Body of pancreas (tissue), 4 donors: Measurements from ENCODE around the gene PKMYT1. TPM values are rescaled to one million over a fixed set of nuclear protein-coding genes. Genes with fewer than 3 reads are reported as not detected.

ENCODE experiments used
- ATAC-seq: fragments of 150-250 bp; one replicate; pipeline ENCODE4 v1.9.1; 2016
- DNase-seq, 4 donors: peaks; one replicate each; pipeline ENCODE4 v3.0.0-alpha.2; 2019
- H3K27ac ChIP-seq, 4 donors: fragments of 200-600 bp; sonication (generic); 1 replicate in 3 of 4; 2 replicates in 1 of 4; pipeline versions ENCODE4 v1.5.1 to v1.6.1; 2016 to 2019; ENCODE audit warnings: mild to moderate bottlenecking in 1 of 4, mixed read lengths in 1 of 4, moderate library complexity in 1 of 4
- H3K27me3 ChIP-seq, 2 donors: fragments of 200-600 bp; sonication (generic); one replicate each; pipeline ENCODE4 v1.6.0; 2016; ENCODE audit warnings: mild to moderate bottlenecking in 1 of 2
- H3K36me3 ChIP-seq, 2 donors: fragments of 200-600 bp; sonication (generic); replicated peaks in 1 of 2; 2 replicates each; pipeline ENCODE4 v1.5.1; 2016; ENCODE audit warnings: low read depth in 2 of 2; ENCODE audit not compliant: insufficient read depth in 1 of 2
- H3K4me1 ChIP-seq: fragments of 200-600 bp; sonication (generic); one replicate; pipeline ENCODE4 v1.6.0; 2016
- H3K4me3 ChIP-seq, 2 donors: fragments of 200-600 bp; sonication (generic); 1 replicate in 1 of 2; 2 replicates in 1 of 2; pipeline ENCODE4 v1.5.1; 2016 to 2019
- H3K9me3 ChIP-seq, 3 donors: fragments of 200-600 bp; sonication (generic); 1 replicate in 2 of 3; 2 replicates in 1 of 3; pipeline ENCODE4 v1.5.1; 2016
- CTCF ChIP-seq, 7 experiments: fragments of 450-650 bp in 4 of 7; fragments of 200-600 bp in 3 of 7; sonication (generic) in 3 of 7; IDR thresholded peaks; one replicate each; pipeline ENCODE4 v1.5.1; 2016 to 2019; ENCODE audit warnings: antibody characterized with exemption in 7 of 7
- POLR2A ChIP-seq, 3 donors: fragments of 450-650 bp; IDR thresholded peaks; one replicate each; pipeline ENCODE4 v1.6.1; 2016; ENCODE audit warnings: antibody characterized with exemption in 3 of 3, mild to moderate bottlenecking in 2 of 3
- WGBS, 2 donors: methylation state at CpG; one replicate each; pipeline ENCODE4 v1.1.5; 2017; 5-methylcytosine and 5-hydroxymethylcytosine counted together
- intact Hi-C: fragments of 100-400 bp; cut with DNase I; formaldehyde crosslinking; loops from one replicate; pipeline ENCODE4 v1.15.1; 2023
- small RNA-seq: library from RNA; depleted of rRNA; stranded (forward); fragments of <200 nt; gene quantifications from one replicate; pipeline ENCODE3, GENCODE V24; 2016
- total RNA-seq, 2 donors: library from RNA; depleted of rRNA; stranded (reverse); fragments of >200 nt; gene quantifications; one replicate each; pipeline ENCODE4 v1.1.0, GENCODE V29; 2016

PKMYT1 gene
- total RNA-seq, 2 donors from 2014 or later: 0.26 TPM; not detected in 1

- no peaks in the 10 kb centered on the region for H3K27me3 ChIP-seq
- H3K4me1 ChIP-seq: peaks cover 5% of the 10 kb centered on the region
- H3K36me3 ChIP-seq: no peaks in the 10 kb centered on the region
- no peak for ATAC-seq
- intact Hi-C loops: no loop called here
- H3K9me3 ChIP-seq: no peaks in the 10 kb centered on the region
- TF ChIP-seq CTCF (IDR thresholded peaks at IDR 0.05): no peak
- TF ChIP-seq POLR2A (IDR thresholded peaks at IDR 0.05): no peak
- H3K27ac ChIP-seq: no peak overlapping the region
- 52 to 63% methylated on average over 5 of the region's 5 CpGs for WGBS, 2 donors
- no peak for DNase-seq
- no peak overlapping the region for H3K4me3 ChIP-seq
Observed at GRCh38 chr16:2926650-2926999, 53.6 kb downstream of the PKMYT1 start.

- ATAC-seq (no peak), DNase-seq (no peak)
- Histone ChIP-seq H3K9me3 (no peaks in the 10 kb centered on the region), H3K27me3 (no peaks in the 10 kb centered on the region), H3K27ac (no peak overlapping the region), H3K4me3 (no peak overlapping the region), H3K4me1 (peaks cover 5% of the 10 kb centered on the region), H3K36me3 (no peaks in the 10 kb centered on the region)
- intact Hi-C loops: no loop called here
- TF ChIP-seq POLR2A (IDR thresholded peaks at IDR 0.05) (no peak), CTCF (IDR thresholded peaks at IDR 0.05) (no peak)
- 61 to 66% methylated on average over 9 of the region's 9 CpGs for WGBS, 2 donors
Observed at GRCh38 chr16:2925951-2926649, 54.1 kb downstream of the PKMYT1 start.

GRCh38 chr16:2924901-2925755, 55.1 kb downstream of the PKMYT1 start:
- intact Hi-C loops: no loop called here
- TF ChIP-seq POLR2A (IDR thresholded peaks at IDR 0.05) (no peak), CTCF (IDR thresholded peaks at IDR 0.05) (no peak)
- Histone ChIP-seq H3K27ac (no peak overlapping the region), H3K4me1 (peaks cover 5% of the 10 kb centered on the region), H3K9me3 (no peaks in the 10 kb centered on the region), H3K27me3 (no peaks in the 10 kb centered on the region), H3K36me3 (no peaks in the 10 kb centered on the region), H3K4me3 (no peak overlapping the region)
- WGBS, 2 donors: 78 to 82% methylated on average over 29 to 35 of the region's 42 CpGs
- DNase-seq (no peak), ATAC-seq (no peak)

GRCh38 chr16:2923481-2923880, 56.8 kb downstream of the PKMYT1 start:
- Histone ChIP-seq H3K4me3 (no peak overlapping the region), H3K36me3 (no peaks in the 10 kb centered on the region), H3K27me3 (no peaks in the 10 kb centered on the region), H3K4me1 (peaks cover 10% of the 10 kb centered on the region), H3K27ac (no peak overlapping the region), H3K9me3 (no peaks in the 10 kb centered on the region)
- intact Hi-C loops: no loop called here
- 93 to 94% methylated on average over 14 of the region's 14 CpGs for WGBS, 2 donors
- no peak for ATAC-seq
- TF ChIP-seq CTCF (IDR thresholded peaks at IDR 0.05): no peak
- no peak for TF ChIP-seq POLR2A (IDR thresholded peaks at IDR 0.05)
- no peak for DNase-seq

Small RNAs within 50 kb of the gene (small RNA-seq; reads per million reads assigned to genes)
- not detected for gene LINC00514

Other genes starting within 250 kb of the PKMYT1 start
- 1,000 to 10,000 TPM in 1 of 2 donors, 100 to 1,000 TPM in 1; 231 to 1,198 TPM for gene SRRM2, start 227.8 kb downstream of the PKMYT1 start, total RNA-seq
- gene ELOB, start 203.2 kb downstream of the PKMYT1 start, total RNA-seq: 100 to 1,000 TPM in 1 of 2 donors, 10 to 100 TPM in 1; 77.5 to 186 TPM
- gene PRSS33, start 192.9 kb downstream of the PKMYT1 start, total RNA-seq: not detected
- not detected for gene PRSS41, start 182.0 kb downstream of the PKMYT1 start, total RNA-seq
- 1 to 10 TPM in 1 of 2 donors, under 1 TPM in 1; 0.66 to 1.6 TPM for gene PRSS21, start 163.2 kb downstream of the PKMYT1 start, total RNA-seq
- gene ZG16B, start 150.1 kb downstream of the PKMYT1 start, total RNA-seq: not detected
- gene PRSS22, start 122.3 kb downstream of the PKMYT1 start, total RNA-seq: 10 to 100 TPM in 1 of 2 donors, 1 to 10 TPM in 1; 3.6 to 19.4 TPM
- gene FLYWCH2, start 97.2 kb downstream of the PKMYT1 start, total RNA-seq: 10 to 100 TPM; 23.6 to 49.1 TPM
- gene FLYWCH1, start 68.5 kb downstream of the PKMYT1 start, total RNA-seq: 10 to 100 TPM; 24.6 to 53.7 TPM
- gene KREMEN2, start 16.2 kb downstream of the PKMYT1 start, total RNA-seq: 1 to 10 TPM in 1 of 2 donors, not detected in 1; 6.3 TPM
- gene PAQR4, start 11.1 kb downstream of the PKMYT1 start, total RNA-seq: 10 to 100 TPM in 1 of 2 donors, 1 to 10 TPM in 1; 8.8 to 13.2 TPM
- gene CLDN9, start 32.5 kb upstream of the PKMYT1 start, total RNA-seq: 10 to 100 TPM in 1 of 2 donors, 1 to 10 TPM in 1; 4.7 to 11.2 TPM
- gene CLDN6, start 37.7 kb upstream of the PKMYT1 start, total RNA-seq: under 1 TPM; 0.33 to 0.78 TPM
- gene TNFRSF12A, start 39.9 kb upstream of the PKMYT1 start, total RNA-seq: 100 to 1,000 TPM; 132 to 229 TPM
- gene HCFC1R1, start 43.5 kb upstream of the PKMYT1 start, total RNA-seq: 10 to 100 TPM in 1 of 2 donors, 1 to 10 TPM in 1; 6.9 to 15.3 TPM
- 10 to 100 TPM; 11.7 to 21.8 TPM for gene THOC6, start 43.6 kb upstream of the PKMYT1 start, total RNA-seq
- 100 to 1,000 TPM; 132 to 357 TPM for gene BICDL2, start 56.5 kb upstream of the PKMYT1 start, total RNA-seq
- under 1 TPM; under 0.01 to 0.99 TPM for gene MMP25, start 66.1 kb upstream of the PKMYT1 start, total RNA-seq
- gene IL32, start 85.2 kb upstream of the PKMYT1 start, total RNA-seq: 100 to 1,000 TPM; 184 to 238 TPM
- gene ZSCAN10, start 118.8 kb upstream of the PKMYT1 start, total RNA-seq: not detected
- gene ZNF205, start 132.1 kb upstream of the PKMYT1 start, total RNA-seq: 10 to 100 TPM; 14.2 to 20.0 TPM
- 10 to 100 TPM; 12.5 to 21.4 TPM for gene ZNF213, start 154.6 kb upstream of the PKMYT1 start, total RNA-seq
- gene OR1F1, start 207.8 kb upstream of the PKMYT1 start, total RNA-seq: not detected